GM19328 (cell line): ENCODE results near the gene CFAP74.

ENCODE experiments used
- ATAC-seq: cut with Tn5 transposase; IDR thresholded peaks from one replicate; pipeline ENCODE4 v1.9.1; 2021; ENCODE audit warnings: mild to moderate bottlenecking, moderate library complexity; ENCODE audit not compliant: unreplicated experiment

The CFAP74 gene

GRCh38 chr1:1972976-1973715, 30.4 kb downstream of the CFAP74 start:
- no peak for ATAC-seq

- no peak for ATAC-seq
These were observed 31.9 kb downstream of the CFAP74 start for GRCh38 chr1:1971688-1972087.

- no peak for ATAC-seq
These were observed 32.6 kb downstream of the CFAP74 start for GRCh38 chr1:1971017-1971416.

- ATAC-seq: no peak
These were observed 33.5 kb downstream of the CFAP74 start for GRCh38 chr1:1969953-1970716.

- ATAC-seq: no peak
These were observed 34.1 kb downstream of the CFAP74 start for GRCh38 chr1:1969505-1969900.

- ATAC-seq: no peak
These were observed 34.6 kb downstream of the CFAP74 start for GRCh38 chr1:1968767-1969504.

- no peak for ATAC-seq
These were observed 35.7 kb downstream of the CFAP74 start for GRCh38 chr1:1967879-1968278.

- no peak for ATAC-seq
These were observed 36.4 kb downstream of the CFAP74 start for GRCh38 chr1:1967151-1967550.

- no peak for ATAC-seq
These were observed 37.4 kb downstream of the CFAP74 start for GRCh38 chr1:1966071-1966740.

GRCh38 chr1:1965546-1965945, 38.0 kb downstream of the CFAP74 start:
- ATAC-seq: no peak

- no peak for ATAC-seq
These were observed 38.8 kb downstream of the CFAP74 start for GRCh38 chr1:1964811-1965210.

- no peak for ATAC-seq
These were observed 40.0 kb downstream of the CFAP74 start for GRCh38 chr1:1963570-1963969.

- ATAC-seq: no peak
These were observed 40.8 kb downstream of the CFAP74 start for GRCh38 chr1:1962752-1963151.

GRCh38 chr1:1960480-1961196, 42.9 kb downstream of the CFAP74 start:
- ATAC-seq: no peak

- ATAC-seq: no peak
These were observed 43.6 kb downstream of the CFAP74 start for GRCh38 chr1:1959840-1960479.

GRCh38 chr1:1959459-1959839, 44.1 kb downstream of the CFAP74 start:
- ATAC-seq: no peak

GRCh38 chr1:1958071-1958541, 45.5 kb downstream of the CFAP74 start:
- ATAC-seq: no peak

- no peak for ATAC-seq
These were observed 46.0 kb downstream of the CFAP74 start for GRCh38 chr1:1957533-1957961.

GRCh38 chr1:1956586-1957532, 46.7 kb downstream of the CFAP74 start:
- no peak for ATAC-seq
